HepG2 (cell line): ENCODE results near the gene CALML6. TPM values are rescaled to one million over a fixed set of nuclear protein-coding genes. Genes with fewer than 3 reads are reported as not detected.

ENCODE experiments used
- AGO2 ChIP-seq: fragments of 200-400 bp; formaldehyde crosslinking; optimal IDR thresholded peaks from 2 replicates; pipeline ENCODE3; 2017; ENCODE audit warnings: mild to moderate bottlenecking, low read depth, low read length, moderate library complexity
- CHD2 ChIP-seq: IDR thresholded peaks from 2 replicates; pipeline ENCODE4 v1.6.1; 2011; ENCODE audit warnings: low read depth, low read length, improper control_type of control experiment
- HMG20A ChIP-seq: IDR thresholded peaks from 2 replicates; pipeline ENCODE4 v1.6.1; 2016; ENCODE audit warnings: borderline replicate concordance
- HOXA7 ChIP-seq: sonication (generic); formaldehyde crosslinking; IDR thresholded peaks from 2 replicates; pipeline ENCODE4 v1.8.1; 2022; ENCODE audit warnings: mild to moderate bottlenecking, missing genetic modification reagents, moderate library complexity
- JUN ChIP-seq: sonication (generic); formaldehyde crosslinking; IDR thresholded peaks from 2 replicates; pipeline ENCODE4 v1.4.0; 2020; ENCODE audit warnings: mild to moderate bottlenecking, missing genetic modification reagents
- MBNL3 ChIP-seq: fragments of 250-450 bp; sonication (Bioruptor Pico); conservative IDR thresholded peaks from 2 replicates; pipeline ENCODE4 v1.8.0; 2022; ENCODE audit warnings: mild to moderate bottlenecking, inconsistent platforms
- MED13 ChIP-seq: sonication (generic); formaldehyde crosslinking; IDR thresholded peaks from 2 replicates; pipeline ENCODE4 v1.5.0; 2020; ENCODE audit warnings: missing genetic modification reagents
- MYC ChIP-seq: sonication (generic); formaldehyde crosslinking; IDR thresholded peaks from 2 replicates; pipeline ENCODE4 v1.9.0; 2021; ENCODE audit warnings: missing genetic modification reagents, borderline replicate concordance
- NFATC3 ChIP-seq: sonication (generic); formaldehyde crosslinking; IDR thresholded peaks from 2 replicates; pipeline ENCODE4 v1.5.1; 2020; ENCODE audit warnings: mild to moderate bottlenecking, missing genetic modification reagents
- SNAI1 ChIP-seq: sonication (generic); formaldehyde crosslinking; IDR thresholded peaks from 2 replicates; pipeline ENCODE4 v1.5.0; 2020; ENCODE audit warnings: mild to moderate bottlenecking, missing genetic modification reagents, borderline replicate concordance
- ZBTB7A ChIP-seq: sonication (generic); formaldehyde crosslinking; IDR thresholded peaks from 2 replicates; pipeline ENCODE4 v1.8.0; 2022; ENCODE audit warnings: mild to moderate bottlenecking, missing genetic modification reagents
- ZNF136 ChIP-seq: sonication (generic); formaldehyde crosslinking; IDR thresholded peaks from 2 replicates; pipeline ENCODE4 v1.8.1; 2022; ENCODE audit warnings: low read depth, mild to moderate bottlenecking, moderate library complexity, missing genetic modification reagents
- ZNF282 ChIP-seq: fragments of 450-650 bp; IDR thresholded peaks from 2 replicates; pipeline ENCODE4 v1.6.1; 2018; ENCODE audit not compliant: partially characterized antibody
- ZNF343 ChIP-seq: sonication (generic); formaldehyde crosslinking; IDR thresholded peaks from 2 replicates; pipeline ENCODE4 v1.4.0; 2020; ENCODE audit warnings: mild to moderate bottlenecking, missing genetic modification reagents
- ZNF768 ChIP-seq: sonication (generic); formaldehyde crosslinking; IDR thresholded peaks from 2 replicates; pipeline ENCODE4 v1.4.0; 2020; ENCODE audit warnings: missing genetic modification reagents
- polyA plus RNA-seq, 8 experiments: library from polyadenylated mRNA; depleted of rRNA in 3 of 8; stranded (reverse) in 7 of 8; unstranded in 1 of 8; fragments of >200 nt; fragmentation: Illumina TruSeq in 4 of 8; extraction: Trizol in 4 of 8; gene quantifications; 2 replicates each; pipeline versions ENCODE4 v1.2.1 to v1.2.3, GENCODE V29; 2011 to 2016; ENCODE audit warnings: low read depth in 4 of 8, missing spikeins in 1 of 8, mixed read lengths in 1 of 8; ENCODE audit not compliant: insufficient read depth in 1 of 8
- total RNA-seq, 5 experiments: library from RNA; depleted of rRNA; stranded (reverse); fragments of >200 nt; fragmentation: Illumina TruSeq; extraction: Trizol; gene quantifications; 2 replicates each; pipeline ENCODE4 v1.2.3, GENCODE V29; 2016; ENCODE audit warnings: low read depth in 1 of 5
- TF ChIP-seq, protein P1 (sequence below): sonication (generic); formaldehyde crosslinking; IDR thresholded peaks from 2 replicates; pipeline ENCODE4 v1.5.1; 2020; ENCODE audit warnings: mild to moderate bottlenecking, missing genetic modification reagents, moderate library complexity
- TF ChIP-seq, protein P2 (sequence below): IDR thresholded peaks from 2 replicates; pipeline ENCODE4 v1.6.1; 2012; ENCODE audit warnings: inconsistent platforms
- TF ChIP-seq, protein P3 (sequence below): sonication (generic); formaldehyde crosslinking; IDR thresholded peaks from 2 replicates; pipeline ENCODE4 v1.5.1; 2020; ENCODE audit warnings: missing genetic modification reagents, mild to moderate bottlenecking, borderline replicate concordance
- TF ChIP-seq, protein P4 (sequence below): IDR thresholded peaks from 2 replicates; pipeline ENCODE4 v1.6.1; 2016; ENCODE audit warnings: missing compliant biosample characterization, missing genetic modification reagents, borderline replicate concordance
- TF ChIP-seq, protein P5 (sequence below): conservative IDR thresholded peaks from 2 replicates; pipeline ENCODE4 v1.6.1; 2018; ENCODE audit warnings: missing genetic modification reagents
- TF ChIP-seq, protein P6 (sequence below): sonication (generic); formaldehyde crosslinking; IDR thresholded peaks from 2 replicates; pipeline ENCODE4 v1.8.1; 2022; ENCODE audit warnings: low read depth, mild to moderate bottlenecking, missing genetic modification reagents

The CALML6 gene
- total and polyA plus RNA-seq, 2 of the 13 experiments (the other 11 are each of a cell fraction or from before 2014, with no cell fraction given), result 0.11 to 0.12 TPM

DNA sequence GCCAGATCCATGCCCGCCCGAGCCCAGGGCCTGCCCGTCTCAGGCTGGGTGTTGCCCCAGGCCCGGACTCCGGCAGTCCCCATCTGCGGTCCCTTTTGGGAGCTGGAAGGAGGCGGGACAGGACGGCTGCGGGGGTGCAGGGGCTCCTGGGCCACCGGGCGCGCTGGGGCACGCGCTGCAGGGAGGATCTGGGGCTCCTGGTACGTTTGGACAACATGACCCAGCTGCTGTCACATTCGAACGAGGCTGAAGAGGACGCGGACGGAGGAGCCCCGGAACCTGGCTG, 6.6 kb upstream of the CALML6 start (continued):
- TF ChIP-seq, protein P1, sequence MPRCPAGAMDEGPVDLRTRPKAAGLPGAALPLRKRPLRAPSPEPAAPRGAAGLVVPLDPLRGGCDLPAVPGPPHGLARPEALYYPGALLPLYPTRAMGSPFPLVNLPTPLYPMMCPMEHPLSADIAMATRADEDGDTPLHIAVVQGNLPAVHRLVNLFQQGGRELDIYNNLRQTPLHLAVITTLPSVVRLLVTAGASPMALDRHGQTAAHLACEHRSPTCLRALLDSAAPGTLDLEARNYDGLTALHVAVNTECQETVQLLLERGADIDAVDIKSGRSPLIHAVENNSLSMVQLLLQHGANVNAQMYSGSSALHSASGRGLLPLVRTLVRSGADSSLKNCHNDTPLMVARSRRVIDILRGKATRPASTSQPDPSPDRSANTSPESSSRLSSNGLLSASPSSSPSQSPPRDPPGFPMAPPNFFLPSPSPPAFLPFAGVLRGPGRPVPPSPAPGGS, result no peak
- TF ChIP-seq HOXA7 (no peak), MED13 (CRISPR knock-in tag) (no peak; the same call in 1 of the 2 replicates), ZBTB7A (CRISPR knock-in tag) (no peak), ZNF136 (CRISPR knock-in tag) (no peak), HMG20A (no peak), NFATC3 (CRISPR knock-in tag) (no peak), CHD2 (no peak), MBNL3 (no peak), AGO2 (peak; percentile 33), ZNF768 (CRISPR knock-in tag) (0 out of 2 replicates have a peak, but pooled peaks have one; percentile 8), ZNF343 (CRISPR knock-in tag) (no peak), SNAI1 (no peak), ZNF282 (no peak), MYC (no peak; the same call in 1 of the 2 replicates), JUN (CRISPR knock-in tag) (no peak)
- TF ChIP-seq, protein P2, sequence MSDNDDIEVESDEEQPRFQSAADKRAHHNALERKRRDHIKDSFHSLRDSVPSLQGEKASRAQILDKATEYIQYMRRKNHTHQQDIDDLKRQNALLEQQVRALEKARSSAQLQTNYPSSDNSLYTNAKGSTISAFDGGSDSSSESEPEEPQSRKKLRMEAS, result 0 out of 2 replicates have a peak, but pooled peaks have one; percentile 29
- TF ChIP-seq, protein P3, sequence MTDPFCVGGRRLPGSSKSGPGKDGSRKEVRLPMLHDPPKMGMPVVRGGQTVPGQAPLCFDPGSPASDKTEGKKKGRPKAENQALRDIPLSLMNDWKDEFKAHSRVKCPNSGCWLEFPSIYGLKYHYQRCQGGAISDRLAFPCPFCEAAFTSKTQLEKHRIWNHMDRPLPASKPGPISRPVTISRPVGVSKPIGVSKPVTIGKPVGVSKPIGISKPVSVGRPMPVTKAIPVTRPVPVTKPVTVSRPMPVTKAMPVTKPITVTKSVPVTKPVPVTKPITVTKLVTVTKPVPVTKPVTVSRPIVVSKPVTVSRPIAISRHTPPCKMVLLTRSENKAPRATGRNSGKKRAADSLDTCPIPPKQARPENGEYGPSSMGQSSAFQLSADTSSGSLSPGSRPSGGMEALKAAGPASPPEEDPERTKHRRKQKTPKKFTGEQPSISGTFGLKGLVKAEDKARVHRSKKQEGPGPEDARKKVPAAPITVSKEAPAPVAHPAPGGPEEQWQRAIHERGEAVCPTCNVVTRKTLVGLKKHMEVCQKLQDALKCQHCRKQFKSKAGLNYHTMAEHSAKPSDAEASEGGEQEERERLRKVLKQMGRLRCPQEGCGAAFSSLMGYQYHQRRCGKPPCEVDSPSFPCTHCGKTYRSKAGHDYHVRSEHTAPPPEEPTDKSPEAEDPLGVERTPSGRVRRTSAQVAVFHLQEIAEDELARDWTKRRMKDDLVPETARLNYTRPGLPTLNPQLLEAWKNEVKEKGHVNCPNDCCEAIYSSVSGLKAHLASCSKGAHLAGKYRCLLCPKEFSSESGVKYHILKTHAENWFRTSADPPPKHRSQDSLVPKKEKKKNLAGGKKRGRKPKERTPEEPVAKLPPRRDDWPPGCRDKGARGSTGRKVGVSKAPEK (CRISPR knock-in tag), result no peak
- TF ChIP-seq, protein P4, sequence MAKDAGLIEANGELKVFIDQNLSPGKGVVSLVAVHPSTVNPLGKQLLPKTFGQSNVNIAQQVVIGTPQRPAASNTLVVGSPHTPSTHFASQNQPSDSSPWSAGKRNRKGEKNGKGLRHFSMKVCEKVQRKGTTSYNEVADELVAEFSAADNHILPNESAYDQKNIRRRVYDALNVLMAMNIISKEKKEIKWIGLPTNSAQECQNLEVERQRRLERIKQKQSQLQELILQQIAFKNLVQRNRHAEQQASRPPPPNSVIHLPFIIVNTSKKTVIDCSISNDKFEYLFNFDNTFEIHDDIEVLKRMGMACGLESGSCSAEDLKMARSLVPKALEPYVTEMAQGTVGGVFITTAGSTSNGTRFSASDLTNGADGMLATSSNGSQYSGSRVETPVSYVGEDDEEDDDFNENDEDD (CRISPR knock-in tag), result no peak
- TF ChIP-seq, protein P5, sequence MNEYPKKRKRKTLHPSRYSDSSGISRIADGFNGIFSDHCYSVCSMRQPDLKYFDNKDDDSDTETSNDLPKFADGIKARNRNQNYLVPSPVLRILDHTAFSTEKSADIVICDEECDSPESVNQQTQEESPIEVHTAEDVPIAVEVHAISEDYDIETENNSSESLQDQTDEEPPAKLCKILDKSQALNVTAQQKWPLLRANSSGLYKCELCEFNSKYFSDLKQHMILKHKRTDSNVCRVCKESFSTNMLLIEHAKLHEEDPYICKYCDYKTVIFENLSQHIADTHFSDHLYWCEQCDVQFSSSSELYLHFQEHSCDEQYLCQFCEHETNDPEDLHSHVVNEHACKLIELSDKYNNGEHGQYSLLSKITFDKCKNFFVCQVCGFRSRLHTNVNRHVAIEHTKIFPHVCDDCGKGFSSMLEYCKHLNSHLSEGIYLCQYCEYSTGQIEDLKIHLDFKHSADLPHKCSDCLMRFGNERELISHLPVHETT (CRISPR knock-in tag), result no peak; the same call in 1 of the 2 replicates
- TF ChIP-seq, protein P6, sequence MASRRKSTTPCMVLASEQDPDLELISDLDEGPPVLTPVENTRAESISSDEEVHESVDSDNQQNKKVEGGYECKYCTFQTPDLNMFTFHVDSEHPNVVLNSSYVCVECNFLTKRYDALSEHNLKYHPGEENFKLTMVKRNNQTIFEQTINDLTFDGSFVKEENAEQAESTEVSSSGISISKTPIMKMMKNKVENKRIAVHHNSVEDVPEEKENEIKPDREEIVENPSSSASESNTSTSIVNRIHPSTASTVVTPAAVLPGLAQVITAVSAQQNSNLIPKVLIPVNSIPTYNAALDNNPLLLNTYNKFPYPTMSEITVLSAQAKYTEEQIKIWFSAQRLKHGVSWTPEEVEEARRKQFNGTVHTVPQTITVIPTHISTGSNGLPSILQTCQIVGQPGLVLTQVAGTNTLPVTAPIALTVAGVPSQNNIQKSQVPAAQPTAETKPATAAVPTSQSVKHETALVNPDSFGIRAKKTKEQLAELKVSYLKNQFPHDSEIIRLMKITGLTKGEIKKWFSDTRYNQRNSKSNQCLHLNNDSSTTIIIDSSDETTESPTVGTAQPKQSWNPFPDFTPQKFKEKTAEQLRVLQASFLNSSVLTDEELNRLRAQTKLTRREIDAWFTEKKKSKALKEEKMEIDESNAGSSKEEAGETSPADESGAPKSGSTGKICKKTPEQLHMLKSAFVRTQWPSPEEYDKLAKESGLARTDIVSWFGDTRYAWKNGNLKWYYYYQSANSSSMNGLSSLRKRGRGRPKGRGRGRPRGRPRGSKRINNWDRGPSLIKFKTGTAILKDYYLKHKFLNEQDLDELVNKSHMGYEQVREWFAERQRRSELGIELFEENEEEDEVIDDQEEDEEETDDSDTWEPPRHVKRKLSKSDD (CRISPR knock-in tag), result no peak
